ENCODE data around the gene MAPKBP1.

The MAPKBP1 gene

GRCh38 chr15:41788262-41788661 is 14.0 kb downstream of the MAPKBP1 start:
- no peak for DNase-seq (ENCODE audit: low read depth)

- peak; percentile 73 for DNase-seq (ENCODE audit: low read depth)
Observed at GRCh38 chr15:41789236-41789635, 15.0 kb downstream of the MAPKBP1 start.

- DNase-seq (ENCODE audit: low read depth), result no peak
Observed at GRCh38 chr15:41789662-41790061, 15.4 kb downstream of the MAPKBP1 start.

- DNase-seq (ENCODE audit: low read depth), result no peak
Observed at GRCh38 chr15:41790169-41790568, 15.9 kb downstream of the MAPKBP1 start.

- DNase-seq (ENCODE audit: low read depth), result peak; percentile 88
Observed at GRCh38 chr15:41790756-41791546, 16.7 kb downstream of the MAPKBP1 start.

- DNase-seq (ENCODE audit: low read depth), result no peak
Observed at GRCh38 chr15:41791547-41791937, 17.3 kb downstream of the MAPKBP1 start.

- no peak for DNase-seq (ENCODE audit: low read depth)
Observed at GRCh38 chr15:41792000-41792637, 17.8 kb downstream of the MAPKBP1 start.

GRCh38 chr15:41794081-41794480 is 19.8 kb downstream of the MAPKBP1 start:
- DNase-seq (ENCODE audit: low read depth), result no peak

GRCh38 chr15:41795996-41796856 is 21.9 kb downstream of the MAPKBP1 start:
- no peak for DNase-seq (ENCODE audit: low read depth)

- DNase-seq (ENCODE audit: low read depth), result no peak
Observed at GRCh38 chr15:41797201-41797944, 23.1 kb downstream of the MAPKBP1 start.

- no peak for DNase-seq (ENCODE audit: low read depth)
Observed at GRCh38 chr15:41798607-41799487, 24.6 kb downstream of the MAPKBP1 start.

- no peak for DNase-seq (ENCODE audit: low read depth)
Observed at GRCh38 chr15:41799488-41799805, 25.2 kb downstream of the MAPKBP1 start.

- no peak for DNase-seq (ENCODE audit: low read depth)
Observed at GRCh38 chr15:41801185-41801584, 26.9 kb downstream of the MAPKBP1 start.

- no peak for DNase-seq (ENCODE audit: low read depth)
Observed at GRCh38 chr15:41801850-41802455, 27.7 kb downstream of the MAPKBP1 start.

GRCh38 chr15:41804361-41804760 is 30.1 kb downstream of the MAPKBP1 start:
- DNase-seq (ENCODE audit: low read depth), result no peak

- DNase-seq (ENCODE audit: low read depth), result no peak
Observed at GRCh38 chr15:41804916-41805666, 30.8 kb downstream of the MAPKBP1 start.

GRCh38 chr15:41805711-41806110 is 31.4 kb downstream of the MAPKBP1 start:
- no peak for DNase-seq (ENCODE audit: low read depth)

- peak; percentile 44 for DNase-seq (ENCODE audit: low read depth)
Observed at GRCh38 chr15:41806291-41807181, 32.3 kb downstream of the MAPKBP1 start.

- DNase-seq (ENCODE audit: low read depth), result no peak
Observed at GRCh38 chr15:41809121-41809520, 34.8 kb downstream of the MAPKBP1 start.

Data from amniotic epithelial cell (primary cell).